Left lung (tissue), 10 donors: ENCODE measurements around the gene VPS26A. TPM values are rescaled to one million over a fixed set of nuclear protein-coding genes. Genes with fewer than 3 reads are reported as not detected.

Experiments
- ATAC-seq: fragments of 200-7000 bp; cut with Tn5 transposase; one replicate; pipeline ENCODE4 v1.9.1; 2020; ENCODE audit warnings: moderate library complexity
- DNase-seq, 4 donors: peaks; one replicate each; pipeline ENCODE4 v3.0.0-alpha.2; 2013 to 2020
- H3K27ac ChIP-seq, 2 donors: fragments of 200-600 bp; sonication (generic) in 1 of 2; one replicate each; pipeline versions ENCODE4 v1.5.0 to v1.8.0; 2020 to 2021
- H3K27me3 ChIP-seq, 2 donors: fragments of 200-600 bp; sonication (generic) in 1 of 2; one replicate each; pipeline versions ENCODE4 v1.5.0 to v1.8.0; 2020 to 2021
- H3K36me3 ChIP-seq, 2 donors: fragments of 200-600 bp; sonication (generic) in 1 of 2; one replicate each; pipeline versions ENCODE4 v1.5.0 to v1.8.0; 2020 to 2021
- H3K4me1 ChIP-seq, 2 donors: fragments of 200-600 bp; one replicate each; pipeline ENCODE4 v1.8.0; 2021
- H3K4me3 ChIP-seq, 2 donors: fragments of 200-600 bp; sonication (generic) in 1 of 2; one replicate each; pipeline versions ENCODE4 v1.5.0 to v1.8.0; 2020 to 2021; ENCODE audit warnings: mild to moderate bottlenecking in 1 of 2
- H3K9me3 ChIP-seq, 2 donors: fragments of 200-600 bp; sonication (generic) in 1 of 2; one replicate each; pipeline versions ENCODE4 v1.5.0 to v1.8.0; 2020 to 2021
- intact Hi-C, 2 donors: fragments of 100-400 bp; cut with DNase I; formaldehyde crosslinking; loops; one replicate each; pipeline versions ENCODE4 v1.11.2 to v1.14.2; 2022
- polyA plus RNA-seq, 6 donors: library from polyadenylated mRNA; unstranded; fragments of 120-200 nt; gene quantifications; one replicate each; pipeline ENCODE4 v1.2.1, GENCODE V29; 2013; ENCODE audit not compliant: insufficient read length in 6 of 6
- total RNA-seq, 2 donors: library from RNA; stranded (reverse); fragmentation: NEBNext Ultra II Directional; extraction: Animal tissue kit (Norgen Biotek cat#: 25700); gene quantifications; one replicate each; pipeline ENCODE4 v1.2.1, GENCODE V29; 2021
- TF ChIP-seq, protein P1 (sequence below), 2 donors: fragments of 200-600 bp; sonication (generic) in 1 of 2; IDR thresholded peaks; one replicate each; pipeline versions ENCODE4 v1.5.0 to v1.8.0; 2021; ENCODE audit warnings: antibody characterized with exemption in 2 of 2
- donor health status: DM: no; HTN: yes; CAD: no.
- donor health status: DM: no; HTN: no; CAD: no.

The VPS26A gene
- total and polyA plus RNA-seq, 8 donors: 50.6 to 75.5 (median 68.7) TPM

DNA sequence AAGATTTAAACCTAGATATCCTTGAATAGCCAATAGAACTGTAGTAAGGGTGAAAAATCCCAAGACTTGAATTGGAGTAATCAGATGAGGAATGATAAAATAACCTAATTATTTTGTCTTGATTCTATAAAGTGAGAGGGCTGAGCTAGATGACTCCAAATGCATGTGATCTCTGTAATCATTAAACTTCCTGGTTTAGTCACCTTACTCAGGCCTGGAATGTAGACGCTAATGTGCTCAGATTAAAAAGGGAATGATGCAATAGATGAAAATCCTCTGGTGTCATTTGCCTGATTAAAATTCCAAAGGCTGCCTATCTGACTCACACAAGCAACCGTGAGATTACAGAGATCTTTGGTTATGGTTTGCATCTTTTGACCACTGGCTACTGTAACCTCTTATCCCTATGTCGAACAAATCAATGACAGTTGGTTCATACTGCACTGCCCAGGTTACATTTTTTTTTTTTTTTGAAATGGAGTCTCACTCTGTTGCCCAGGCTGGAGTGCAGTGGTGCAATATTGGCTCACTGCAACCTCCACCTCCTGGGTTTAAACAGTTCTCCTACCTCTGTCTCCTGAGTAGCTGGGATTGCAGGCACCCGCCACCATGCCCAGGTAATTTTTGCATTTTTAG, 93.3 kb downstream of the VPS26A start:
- intact Hi-C loops: no loop called here
- peak; percentile 61 for ATAC-seq
- Histone ChIP-seq H3K4me1 (peaks cover 0 to 36% of the 10 kb centered on the region in 2 donors), H3K9me3 (no peaks in the 10 kb centered on the region), H3K27ac (peak overlapping the region in 1 of 2 donors; percentile 28), H3K27me3 (no peaks in the 10 kb centered on the region), H3K36me3 (no peaks in the 10 kb centered on the region), H3K4me3 (no peak overlapping the region)
- no peak for DNase-seq
- TF ChIP-seq, protein P1, sequence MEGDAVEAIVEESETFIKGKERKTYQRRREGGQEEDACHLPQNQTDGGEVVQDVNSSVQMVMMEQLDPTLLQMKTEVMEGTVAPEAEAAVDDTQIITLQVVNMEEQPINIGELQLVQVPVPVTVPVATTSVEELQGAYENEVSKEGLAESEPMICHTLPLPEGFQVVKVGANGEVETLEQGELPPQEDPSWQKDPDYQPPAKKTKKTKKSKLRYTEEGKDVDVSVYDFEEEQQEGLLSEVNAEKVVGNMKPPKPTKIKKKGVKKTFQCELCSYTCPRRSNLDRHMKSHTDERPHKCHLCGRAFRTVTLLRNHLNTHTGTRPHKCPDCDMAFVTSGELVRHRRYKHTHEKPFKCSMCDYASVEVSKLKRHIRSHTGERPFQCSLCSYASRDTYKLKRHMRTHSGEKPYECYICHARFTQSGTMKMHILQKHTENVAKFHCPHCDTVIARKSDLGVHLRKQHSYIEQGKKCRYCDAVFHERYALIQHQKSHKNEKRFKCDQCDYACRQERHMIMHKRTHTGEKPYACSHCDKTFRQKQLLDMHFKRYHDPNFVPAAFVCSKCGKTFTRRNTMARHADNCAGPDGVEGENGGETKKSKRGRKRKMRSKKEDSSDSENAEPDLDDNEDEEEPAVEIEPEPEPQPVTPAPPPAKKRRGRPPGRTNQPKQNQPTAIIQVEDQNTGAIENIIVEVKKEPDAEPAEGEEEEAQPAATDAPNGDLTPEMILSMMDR (IDR thresholded peaks at IDR 0.05): no peak

DNA sequence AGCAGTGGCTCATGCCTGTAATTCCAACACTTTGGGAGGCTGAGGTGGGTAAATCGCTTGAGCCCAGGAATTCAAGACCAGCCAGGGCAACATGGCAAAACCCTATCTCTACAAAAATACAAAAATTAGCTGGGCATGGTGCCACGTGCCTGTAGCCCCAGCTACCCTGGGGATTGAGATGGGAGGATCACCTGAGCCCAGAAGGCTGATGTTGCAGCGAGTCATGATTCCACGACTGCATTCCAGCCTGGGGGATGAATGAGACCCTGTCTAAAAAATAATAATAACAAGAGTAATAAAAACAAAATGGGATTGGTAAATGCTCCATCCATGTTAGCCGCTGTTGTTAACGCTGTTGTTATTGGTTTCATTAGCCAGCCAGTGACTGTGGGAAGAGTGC, 94.9 kb downstream of the VPS26A start:
- Histone ChIP-seq H3K27me3 (no peaks in the 10 kb centered on the region), H3K27ac (no peak overlapping the region), H3K9me3 (no peaks in the 10 kb centered on the region), H3K4me3 (no peak overlapping the region), H3K4me1 (peaks cover 0 to 40% of the 10 kb centered on the region in 2 donors), H3K36me3 (no peaks in the 10 kb centered on the region)
- intact Hi-C loops: no loop called here
- DNase-seq (no peak), ATAC-seq (no peak)
- TF ChIP-seq, protein P1 (IDR thresholded peaks at IDR 0.05): no peak

DNA sequence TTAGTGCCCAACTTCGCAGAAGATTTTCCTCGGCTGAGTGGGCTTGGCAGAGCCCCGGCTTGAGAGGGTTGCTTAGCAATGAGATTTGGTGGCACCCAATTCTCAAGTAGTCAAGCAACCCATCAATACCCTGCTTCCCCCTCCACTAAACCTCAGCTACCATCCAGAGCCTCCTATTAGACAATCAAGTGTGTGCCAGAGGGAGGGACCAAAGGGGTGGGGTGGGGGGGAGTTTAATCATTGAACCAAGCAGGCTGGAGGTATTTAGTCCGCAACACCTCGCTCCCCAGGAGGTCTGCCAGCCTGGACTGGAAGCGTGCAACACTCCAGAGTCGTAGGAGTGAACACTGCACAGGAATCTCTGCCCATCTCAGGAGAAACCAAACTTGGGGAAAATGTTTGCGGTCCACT, 96.1 kb downstream of the VPS26A start, which contains the start of gene HKDC1:
HKDC1 (plus strand) TSS at position 292 of the 411 bp plus-strand sequence; CDS start at position 396, 104 bp downstream.
- intact Hi-C loops: no loop called here
- ATAC-seq (peak; percentile 38), DNase-seq (no peak)
- peaks cover 0 to 31% of the 10 kb centered on the region in 2 donors for H3K4me1 ChIP-seq
- TF ChIP-seq, protein P1 (IDR thresholded peaks at IDR 0.05): no peak
- H3K4me3 ChIP-seq: peak within 1 kb of the TSS in 1 of 2 donors; percentile 10
- no peaks in the 10 kb centered on the region for H3K9me3 ChIP-seq
- H3K27me3 ChIP-seq: no peaks in the 10 kb centered on the region
- H3K36me3 ChIP-seq: no peaks in the 10 kb centered on the region
- H3K27ac ChIP-seq: peak within 1 kb of the TSS; percentile 30 to 35

DNA sequence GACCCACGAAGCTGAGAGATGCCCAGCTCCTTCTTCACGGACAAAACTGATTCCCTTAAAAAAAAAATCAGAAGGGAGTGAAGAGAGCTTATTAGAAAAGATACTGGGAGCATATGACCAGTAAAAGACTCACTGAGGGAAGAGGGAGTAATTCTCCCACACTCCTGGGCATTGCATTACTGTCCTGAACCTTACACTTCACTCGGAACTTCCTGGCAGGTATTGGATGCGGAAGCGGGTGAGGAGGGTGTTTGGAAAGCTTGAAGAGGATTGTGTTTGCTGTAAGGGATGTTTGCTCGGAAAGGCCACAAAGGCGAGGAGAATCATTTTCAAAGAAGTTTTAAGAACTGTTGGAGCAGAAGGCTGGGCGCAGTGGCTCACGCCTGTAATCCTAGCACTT, 96.5 kb downstream of the VPS26A start:
- DNase-seq: no peak
- Histone ChIP-seq H3K27me3 (no peaks in the 10 kb centered on the region), H3K9me3 (no peaks in the 10 kb centered on the region), H3K27ac (peak overlapping the region; percentile 30 to 35), H3K36me3 (no peaks in the 10 kb centered on the region), H3K4me3 (peak overlapping the region in 1 of 2 donors; percentile 10), H3K4me1 (peaks cover 0 to 31% of the 10 kb centered on the region in 2 donors)
- TF ChIP-seq, protein P1 (IDR thresholded peaks at IDR 0.05): no peak
- intact Hi-C loops: no loop called here
- ATAC-seq: peak; percentile 70

Other genes with a start within 250 kb of the VPS26A start
- 10 to 100 TPM; 25.8 to 27.6 TPM for gene DDX50, start 222.9 kb upstream of the VPS26A start, total RNA-seq
- 10 to 100 TPM; 56.6 to 71.1 (median 63.4) TPM for gene DDX50, start 222.9 kb upstream of the VPS26A start, polyA plus RNA-seq
- 10 to 100 TPM; 36.8 to 73.4 TPM for gene DDX21, start 168.0 kb upstream of the VPS26A start, total RNA-seq
- 10 to 100 TPM; 45.6 to 54.5 (median 49.6) TPM for gene DDX21, start 168.0 kb upstream of the VPS26A start, polyA plus RNA-seq
- 10 to 100 TPM; 21.1 to 27.3 TPM for gene KIFBP, start 135.4 kb upstream of the VPS26A start, total RNA-seq
- 10 to 100 TPM; 26.0 to 30.8 (median 28.3) TPM for gene KIFBP, start 135.4 kb upstream of the VPS26A start, polyA plus RNA-seq
- gene SRGN, start 36.1 kb upstream of the VPS26A start, total RNA-seq: 100 to 1,000 TPM; 131 to 533 TPM
- 10 to 100 TPM; 25.7 to 42.6 (median 34.3) TPM for gene SRGN, start 36.1 kb upstream of the VPS26A start, polyA plus RNA-seq
- gene SUPV3L1, start 56.1 kb downstream of the VPS26A start, total RNA-seq: 10 to 100 TPM; 15.8 to 22.3 TPM
- gene SUPV3L1, start 56.1 kb downstream of the VPS26A start, polyA plus RNA-seq: 10 to 100 TPM; 38.2 to 47.6 (median 41.6) TPM
- gene HKDC1, start 96.2 kb downstream of the VPS26A start, total RNA-seq: 1 to 10 TPM; 4.5 to 9.7 TPM
- gene HKDC1, start 96.2 kb downstream of the VPS26A start, polyA plus RNA-seq: 1 to 10 TPM in 5 of 6 donors, under 1 TPM in 1; 0.71 to 6.0 (median 3.7) TPM
- gene HK1, start 154.3 kb downstream of the VPS26A start, total RNA-seq: 100 to 1,000 TPM in 1 of 2 donors, 10 to 100 TPM in 1; 88.8 to 126 TPM
- 10 to 100 TPM; 51.5 to 59.1 (median 55.9) TPM for gene HK1, start 154.3 kb downstream of the VPS26A start, polyA plus RNA-seq